Astrocyte (in vitro differentiated cells and primary cell): ENCODE measurements around the gene VAC14. TPM values are rescaled to one million over a fixed set of nuclear protein-coding genes. Genes with fewer than 3 reads are reported as not detected.

Experiments used
- DNase-seq: peaks from one replicate; pipeline ENCODE4 v3.0.0-alpha.2; 2010; ENCODE audit warnings: low read depth
- FAIRE-seq: peaks from 2 replicates; lab custom pipeline; 2011; peaks lifted over from hg19 to GRCh38; lab: Jason Lieb, UNC
- H2AFZ ChIP-seq: 2 replicates; pipeline ENCODE4 v1.6.0; 2012; ENCODE audit warnings: low read depth, low read length, inconsistent platforms
- H3K27ac ChIP-seq: 2 replicates; pipeline ENCODE4 v1.5.1; 2011; ENCODE audit warnings: low read depth, low read length, inconsistent platforms
- H3K27me3 ChIP-seq: 2 replicates; pipeline ENCODE4 v1.6.0; 2011; ENCODE audit warnings: low read length, inconsistent platforms; ENCODE audit not compliant: insufficient read depth
- H3K36me3 ChIP-seq: 2 replicates; pipeline ENCODE4 v1.5.1; 2011; ENCODE audit warnings: low read length, inconsistent platforms; ENCODE audit not compliant: insufficient read depth
- H3K4me1 ChIP-seq: 2 replicates; pipeline ENCODE4 v1.5.1; 2011; ENCODE audit warnings: low read length, inconsistent platforms; ENCODE audit not compliant: insufficient read depth
- H3K4me2 ChIP-seq: 2 replicates; pipeline ENCODE4 v1.6.0; 2012; ENCODE audit warnings: low read length, inconsistent platforms
- H3K4me3 ChIP-seq: 2 replicates; pipeline ENCODE4 v1.5.1; 2011; ENCODE audit warnings: low read depth, mild to moderate bottlenecking, low read length, inconsistent platforms; ENCODE audit not compliant: insufficient read depth
- H3K79me2 ChIP-seq: 2 replicates; pipeline ENCODE4 v1.6.0; 2012; ENCODE audit warnings: mild to moderate bottlenecking, low read length, inconsistent platforms; ENCODE audit not compliant: insufficient read depth
- H3K9ac ChIP-seq: 2 replicates; pipeline ENCODE4 v1.6.0; 2012; ENCODE audit warnings: mild to moderate bottlenecking, low read length, inconsistent platforms
- H3K9me3 ChIP-seq: 2 replicates; pipeline ENCODE4 v1.5.1; 2012; ENCODE audit warnings: low read depth, mild to moderate bottlenecking, low read length, inconsistent platforms; ENCODE audit not compliant: insufficient read depth
- H4K20me1 ChIP-seq: 2 replicates; pipeline ENCODE4 v1.6.0; 2012; ENCODE audit warnings: low read length, inconsistent platforms; ENCODE audit not compliant: insufficient read depth
- H3K27ac Mint-ChIP-seq: one replicate; pipeline ENCODE4 v1.8.0; 2021; ENCODE audit warnings: mild to moderate bottlenecking, mixed read lengths; ENCODE audit not compliant: unreplicated experiment
- H3K27me3 Mint-ChIP-seq: one replicate; pipeline ENCODE4 v1.8.0; 2021; ENCODE audit warnings: low read depth, mixed read lengths; ENCODE audit not compliant: unreplicated experiment
- H3K36me3 Mint-ChIP-seq: one replicate; pipeline ENCODE4 v1.8.0; 2021; ENCODE audit warnings: low read depth, mixed read lengths; ENCODE audit not compliant: unreplicated experiment
- H3K4me1 Mint-ChIP-seq: one replicate; pipeline ENCODE4 v1.8.0; 2021; ENCODE audit warnings: low read depth, mixed read lengths; ENCODE audit not compliant: unreplicated experiment
- H3K4me3 Mint-ChIP-seq: one replicate; pipeline ENCODE4 v1.8.0; 2021; ENCODE audit warnings: mild to moderate bottlenecking, moderate library complexity, mixed read lengths; ENCODE audit not compliant: unreplicated experiment
- H3K9me3 Mint-ChIP-seq: one replicate; pipeline ENCODE4 v1.8.0; 2021; ENCODE audit warnings: mild to moderate bottlenecking, mixed read lengths; ENCODE audit not compliant: unreplicated experiment
- EZH2 ChIP-seq: IDR thresholded peaks from 2 replicates; pipeline ENCODE4 v1.6.1; 2012; ENCODE audit warnings: mild to moderate bottlenecking, low read length, inconsistent platforms; ENCODE audit not compliant: insufficient read depth
- total RNA-seq: library from RNA; stranded (reverse); gene quantifications from 2 replicates; pipeline ENCODE4 v1.2.1, GENCODE V29; 2021
- TF ChIP-seq, protein P1 (sequence below): IDR thresholded peaks from 2 replicates; pipeline ENCODE4 v1.5.1; 2011; ENCODE audit warnings: low read depth, mild to moderate bottlenecking, inconsistent platforms, low read length, moderate library complexity; ENCODE audit not compliant: insufficient read depth

The VAC14 gene
- total RNA-seq, 1 donor from 2014 or later: 27.8 TPM

GRCh38 chr16:70650216-70650615 is 150.7 kb downstream of the VAC14 start:
- Histone ChIP-seq H3K4me1 (peaks cover 20% of the 10 kb centered on the region), H2AFZ (no peak overlapping the region), H4K20me1 (no peaks in the 10 kb centered on the region), H3K27me3 (no peaks in the 10 kb centered on the region), H3K4me2 (no peak overlapping the region), H3K9ac (no peak overlapping the region), H3K9me3 (no peaks in the 10 kb centered on the region), H3K79me2 (no peaks in the 10 kb centered on the region), H3K36me3 (no peaks in the 10 kb centered on the region), H3K4me3 (no peak overlapping the region), H3K27ac (no peak overlapping the region)
- Mint-ChIP-seq H3K4me3 (no peak overlapping the region), H3K27ac (no peak overlapping the region), H3K36me3 (no peaks in the 10 kb centered on the region), H3K27me3 (peaks cover 9% of the 10 kb centered on the region), H3K4me1 (peaks cover 12% of the 10 kb centered on the region), H3K9me3 (peaks cover 2% of the 10 kb centered on the region)
- DNase-seq: no peak
- FAIRE-seq: no peak
- TF ChIP-seq, protein P1, sequence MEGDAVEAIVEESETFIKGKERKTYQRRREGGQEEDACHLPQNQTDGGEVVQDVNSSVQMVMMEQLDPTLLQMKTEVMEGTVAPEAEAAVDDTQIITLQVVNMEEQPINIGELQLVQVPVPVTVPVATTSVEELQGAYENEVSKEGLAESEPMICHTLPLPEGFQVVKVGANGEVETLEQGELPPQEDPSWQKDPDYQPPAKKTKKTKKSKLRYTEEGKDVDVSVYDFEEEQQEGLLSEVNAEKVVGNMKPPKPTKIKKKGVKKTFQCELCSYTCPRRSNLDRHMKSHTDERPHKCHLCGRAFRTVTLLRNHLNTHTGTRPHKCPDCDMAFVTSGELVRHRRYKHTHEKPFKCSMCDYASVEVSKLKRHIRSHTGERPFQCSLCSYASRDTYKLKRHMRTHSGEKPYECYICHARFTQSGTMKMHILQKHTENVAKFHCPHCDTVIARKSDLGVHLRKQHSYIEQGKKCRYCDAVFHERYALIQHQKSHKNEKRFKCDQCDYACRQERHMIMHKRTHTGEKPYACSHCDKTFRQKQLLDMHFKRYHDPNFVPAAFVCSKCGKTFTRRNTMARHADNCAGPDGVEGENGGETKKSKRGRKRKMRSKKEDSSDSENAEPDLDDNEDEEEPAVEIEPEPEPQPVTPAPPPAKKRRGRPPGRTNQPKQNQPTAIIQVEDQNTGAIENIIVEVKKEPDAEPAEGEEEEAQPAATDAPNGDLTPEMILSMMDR: no peak
- no peak for TF ChIP-seq EZH2

DNA sequence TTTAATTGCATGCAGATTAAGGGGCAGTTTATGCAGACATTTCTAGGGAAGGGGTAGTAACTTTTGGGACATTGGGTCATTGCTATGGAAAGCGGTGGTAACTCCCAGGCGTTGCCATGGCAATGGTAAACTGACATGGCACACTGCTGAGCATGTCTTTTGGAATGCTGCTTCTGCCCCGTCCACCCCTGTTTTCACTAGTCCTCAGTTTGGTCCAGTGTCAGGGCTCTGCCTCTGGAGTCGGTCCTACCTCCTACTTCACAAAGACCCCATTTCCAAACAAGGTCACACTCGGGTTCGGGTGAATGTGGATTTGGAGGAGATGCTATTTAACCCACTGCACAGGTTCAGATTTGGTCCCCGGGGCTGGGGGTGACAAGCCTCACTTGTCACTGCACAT is 151.7 kb downstream of the VAC14 start:
- H3K4me1 ChIP-seq: peaks cover 20% of the 10 kb centered on the region
- no peaks in the 10 kb centered on the region for H3K27me3 ChIP-seq
- no peak for TF ChIP-seq EZH2
- TF ChIP-seq, protein P1: no peak
- no peak overlapping the region for H3K4me2 ChIP-seq
- H2AFZ ChIP-seq: no peak overlapping the region
- H3K27ac ChIP-seq: no peak overlapping the region
- H3K4me3 ChIP-seq: no peak overlapping the region
- DNase-seq: no peak
- no peak for FAIRE-seq
- H3K4me3 Mint-ChIP-seq: no peak overlapping the region
- no peaks in the 10 kb centered on the region for H3K36me3 ChIP-seq
- no peaks in the 10 kb centered on the region for H3K36me3 Mint-ChIP-seq
- no peaks in the 10 kb centered on the region for H3K79me2 ChIP-seq
- H3K9me3 Mint-ChIP-seq: peaks cover 2% of the 10 kb centered on the region
- no peak overlapping the region for H3K9ac ChIP-seq
- H3K27ac Mint-ChIP-seq: no peak overlapping the region
- peaks cover 12% of the 10 kb centered on the region for H3K4me1 Mint-ChIP-seq
- no peaks in the 10 kb centered on the region for H4K20me1 ChIP-seq
- no peaks in the 10 kb centered on the region for H3K9me3 ChIP-seq
- H3K27me3 Mint-ChIP-seq: peaks cover 9% of the 10 kb centered on the region

DNA sequence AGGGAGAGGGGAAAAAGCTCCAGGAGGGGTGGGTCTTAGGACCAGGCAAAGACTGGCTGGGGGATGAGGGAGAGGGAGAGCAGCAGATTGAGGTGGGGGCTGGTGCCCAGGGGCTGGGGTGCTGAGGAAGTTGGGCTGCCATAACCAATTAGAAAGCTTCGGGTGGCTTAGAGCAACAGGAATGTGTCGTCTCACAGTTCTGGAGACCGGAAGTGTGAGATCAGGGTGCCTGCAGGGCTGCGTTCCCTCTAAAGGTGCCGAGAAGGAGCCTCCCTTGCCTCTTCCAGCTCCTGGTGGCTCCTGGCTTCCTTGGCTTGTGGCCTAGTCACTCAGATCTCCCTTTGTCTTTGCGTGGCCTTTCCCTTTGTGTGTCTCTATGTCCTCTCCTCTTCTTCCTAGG is 152.4 kb downstream of the VAC14 start:
- H3K4me1 Mint-ChIP-seq: peaks cover 10% of the 10 kb centered on the region
- H3K27ac Mint-ChIP-seq: no peak overlapping the region

More for the DNA sequence above, 152.4 kb downstream of the VAC14 start:
- H4K20me1 ChIP-seq: no peaks in the 10 kb centered on the region
- no peaks in the 10 kb centered on the region for H3K27me3 ChIP-seq
- Mint-ChIP-seq H3K9me3 (peaks cover 2% of the 10 kb centered on the region), H3K36me3 (no peaks in the 10 kb centered on the region), H3K27me3 (peaks cover 9% of the 10 kb centered on the region), H3K4me3 (no peak overlapping the region)
- no peaks in the 10 kb centered on the region for H3K36me3 ChIP-seq
- no peaks in the 10 kb centered on the region for H3K79me2 ChIP-seq
- no peak overlapping the region for H3K4me3 ChIP-seq
- no peak overlapping the region for H3K27ac ChIP-seq
- TF ChIP-seq EZH2: no peak
- TF ChIP-seq, protein P1: no peak
- H3K9ac ChIP-seq: no peak overlapping the region
- H2AFZ ChIP-seq: no peak overlapping the region
- no peak for DNase-seq
- H3K4me1 ChIP-seq: peaks cover 15% of the 10 kb centered on the region
- FAIRE-seq: no peak
- no peak overlapping the region for H3K4me2 ChIP-seq
- no peaks in the 10 kb centered on the region for H3K9me3 ChIP-seq
